KMS-11 (cell line): ENCODE data around the gene TBC1D14.

Source experiments
- H2AFZ ChIP-seq: fragments of 200-600 bp; sonication (generic); 2 replicates; pipeline ENCODE4 v1.6.1; 2016; ENCODE audit warnings: antibody characterized with exemption, mixed run types, low read depth
- H3K27ac ChIP-seq: fragments of 200-600 bp; sonication (generic); 2 replicates; pipeline ENCODE4 v1.6.1; 2016; ENCODE audit warnings: mild to moderate bottlenecking, mixed run types
- H3K27me3 ChIP-seq: fragments of 200-600 bp; sonication (generic); 2 replicates; pipeline ENCODE4 v1.6.1; 2017; ENCODE audit warnings: mild to moderate bottlenecking, low read depth, mixed run types, moderate library complexity; ENCODE audit not compliant: insufficient read depth
- H3K36me3 ChIP-seq: fragments of 200-600 bp; sonication (generic); 2 replicates; pipeline ENCODE4 v1.6.1; 2017; ENCODE audit warnings: mild to moderate bottlenecking, mixed run types; ENCODE audit not compliant: insufficient read depth
- H3K4me1 ChIP-seq: fragments of 200-600 bp; sonication (generic); 2 replicates; pipeline ENCODE4 v1.6.1; 2016; ENCODE audit warnings: mild to moderate bottlenecking, low read depth, mixed run types; ENCODE audit not compliant: poor library complexity, severe bottlenecking
- H3K4me2 ChIP-seq: fragments of 200-600 bp; sonication (generic); 2 replicates; pipeline ENCODE4 v1.7.0; 2016; ENCODE audit warnings: mild to moderate bottlenecking, mixed run types
- H3K4me3 ChIP-seq: fragments of 200-600 bp; sonication (generic); IDR thresholded peaks from 2 replicates; pipeline ENCODE4 v1.6.1; 2017; ENCODE audit warnings: low read depth, low read length, mixed read lengths; ENCODE audit not compliant: insufficient read depth
- H3K79me2 ChIP-seq: fragments of 200-600 bp; sonication (generic); 2 replicates; pipeline ENCODE4 v1.6.1; 2016; ENCODE audit warnings: low read depth, mixed run types; ENCODE audit not compliant: insufficient read depth
- H3K9ac ChIP-seq: fragments of 200-600 bp; sonication (generic); 2 replicates; pipeline ENCODE4 v1.6.1; 2016; ENCODE audit warnings: mild to moderate bottlenecking, mixed run types
- H4K20me1 ChIP-seq: fragments of 200-600 bp; sonication (generic); 2 replicates; pipeline ENCODE4 v1.6.1; 2016; ENCODE audit warnings: mild to moderate bottlenecking, mixed run types; ENCODE audit not compliant: insufficient read depth
- TF ChIP-seq, protein P1 (sequence below): fragments of 200-600 bp; sonication (generic); conservative IDR thresholded peaks from 2 replicates; pipeline ENCODE4 v1.6.1; 2017; ENCODE audit warnings: low read depth, mild to moderate bottlenecking, antibody characterized with exemption, low read length, moderate library complexity, mixed read lengths

TBC1D14 gene

DNA sequence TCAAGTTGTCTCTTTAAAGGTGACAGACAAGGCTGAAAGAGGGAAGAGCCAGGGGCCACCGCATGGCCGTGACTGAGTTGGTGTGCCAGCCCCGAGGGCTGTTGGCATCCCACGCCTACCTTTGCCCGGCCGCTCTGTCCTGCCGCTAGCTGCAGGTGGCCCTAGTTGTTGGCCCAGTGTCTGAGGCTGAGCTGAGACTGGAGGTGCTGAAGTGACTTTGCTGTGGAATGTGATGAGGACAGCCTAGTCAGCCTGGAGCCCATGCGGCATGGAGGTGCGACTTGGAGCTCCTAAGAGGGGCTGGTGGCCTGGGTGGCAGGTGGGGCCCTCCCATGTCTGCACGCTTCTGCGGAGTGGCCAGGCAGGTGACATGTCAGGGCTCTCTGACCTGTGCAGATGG, 140.1 kb downstream of the TBC1D14 start:
- H3K79me2 ChIP-seq, result peaks cover 22% of the 10 kb centered on the region; the same call in 1 of the 2 replicates
- H3K36me3 ChIP-seq, result no peaks in the 10 kb centered on the region
- no peak overlapping the region for H3K4me3 ChIP-seq
- no peak overlapping the region for H3K27ac ChIP-seq
- TF ChIP-seq, protein P1, sequence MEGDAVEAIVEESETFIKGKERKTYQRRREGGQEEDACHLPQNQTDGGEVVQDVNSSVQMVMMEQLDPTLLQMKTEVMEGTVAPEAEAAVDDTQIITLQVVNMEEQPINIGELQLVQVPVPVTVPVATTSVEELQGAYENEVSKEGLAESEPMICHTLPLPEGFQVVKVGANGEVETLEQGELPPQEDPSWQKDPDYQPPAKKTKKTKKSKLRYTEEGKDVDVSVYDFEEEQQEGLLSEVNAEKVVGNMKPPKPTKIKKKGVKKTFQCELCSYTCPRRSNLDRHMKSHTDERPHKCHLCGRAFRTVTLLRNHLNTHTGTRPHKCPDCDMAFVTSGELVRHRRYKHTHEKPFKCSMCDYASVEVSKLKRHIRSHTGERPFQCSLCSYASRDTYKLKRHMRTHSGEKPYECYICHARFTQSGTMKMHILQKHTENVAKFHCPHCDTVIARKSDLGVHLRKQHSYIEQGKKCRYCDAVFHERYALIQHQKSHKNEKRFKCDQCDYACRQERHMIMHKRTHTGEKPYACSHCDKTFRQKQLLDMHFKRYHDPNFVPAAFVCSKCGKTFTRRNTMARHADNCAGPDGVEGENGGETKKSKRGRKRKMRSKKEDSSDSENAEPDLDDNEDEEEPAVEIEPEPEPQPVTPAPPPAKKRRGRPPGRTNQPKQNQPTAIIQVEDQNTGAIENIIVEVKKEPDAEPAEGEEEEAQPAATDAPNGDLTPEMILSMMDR, result no peak
- no peak overlapping the region for H3K4me2 ChIP-seq
- no peaks in the 10 kb centered on the region for H3K27me3 ChIP-seq
- H4K20me1 ChIP-seq, result no peaks in the 10 kb centered on the region
- no peak overlapping the region for H3K9ac ChIP-seq
- H3K4me1 ChIP-seq, result peaks cover 28% of the 10 kb centered on the region
- H2AFZ ChIP-seq, result no peak overlapping the region

DNA sequence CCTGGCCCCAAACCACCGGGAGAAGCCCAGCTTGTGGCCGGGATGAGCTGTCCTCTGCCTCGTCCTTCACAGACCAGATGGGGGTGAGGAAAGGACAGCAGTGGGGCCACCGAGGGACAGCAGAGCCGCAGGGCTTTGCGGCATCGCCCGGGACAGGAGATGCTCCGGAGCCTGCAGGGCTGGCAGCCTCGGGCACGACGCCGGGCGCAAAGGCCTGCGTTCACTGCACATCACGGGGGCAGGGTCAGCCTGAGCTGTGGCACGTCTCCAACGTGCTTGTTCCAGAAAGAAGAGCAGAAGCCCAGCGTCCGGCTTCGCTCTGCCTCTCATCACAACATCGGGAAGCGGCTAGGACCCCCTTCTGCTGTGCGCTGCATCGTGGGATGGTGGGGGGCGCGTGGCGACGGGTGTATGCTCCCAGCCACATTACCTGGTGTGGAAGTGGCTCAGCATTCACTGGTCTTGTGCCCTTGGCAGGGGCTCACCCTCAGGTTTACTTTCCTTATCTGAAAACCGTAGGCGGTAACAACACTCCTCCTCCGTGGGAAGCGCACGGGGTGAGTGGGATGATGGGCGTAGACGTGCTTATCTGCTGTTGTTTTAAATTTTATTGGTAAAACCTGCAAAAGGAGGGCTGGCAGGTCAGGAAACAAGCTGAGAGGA, 141.0 kb downstream of the TBC1D14 start:
- Histone ChIP-seq H3K27ac (no peak overlapping the region), H2AFZ (no peak overlapping the region), H3K4me3 (no peak overlapping the region), H3K9ac (no peak overlapping the region), H4K20me1 (no peaks in the 10 kb centered on the region), H3K36me3 (no peaks in the 10 kb centered on the region; the same call in 1 of the 2 replicates), H3K79me2 (peaks cover 13% of the 10 kb centered on the region; the same call in 1 of the 2 replicates), H3K27me3 (no peaks in the 10 kb centered on the region), H3K4me1 (peaks cover 19% of the 10 kb centered on the region), H3K4me2 (no peak overlapping the region)
- TF ChIP-seq, protein P1, result no peak

DNA sequence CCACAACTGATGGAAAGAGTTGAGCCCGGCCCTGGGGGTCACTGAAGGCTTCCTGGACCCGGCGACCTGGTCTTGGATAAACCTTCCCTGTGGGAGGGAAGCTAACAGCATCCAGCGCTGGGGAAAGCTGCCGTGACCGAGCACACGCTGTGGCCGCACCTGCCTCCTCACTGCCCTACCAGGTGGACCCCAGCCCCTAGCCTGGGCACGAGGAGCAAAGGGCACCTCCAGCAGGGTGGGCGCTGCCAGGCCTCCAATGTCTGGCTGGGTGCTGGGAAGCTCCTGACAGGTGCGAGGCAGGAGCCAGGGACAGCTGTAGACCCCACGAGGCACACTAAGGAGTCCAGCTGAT, 141.5 kb downstream of the TBC1D14 start:
- Histone ChIP-seq H3K4me2 (no peak overlapping the region), H3K36me3 (no peaks in the 10 kb centered on the region; the same call in 1 of the 2 replicates), H3K9ac (no peak overlapping the region), H3K27me3 (no peaks in the 10 kb centered on the region), H3K4me1 (peaks cover 14% of the 10 kb centered on the region), H3K4me3 (no peak overlapping the region), H3K27ac (no peak overlapping the region), H2AFZ (no peak overlapping the region), H3K79me2 (peaks cover 8% of the 10 kb centered on the region; the same call in 1 of the 2 replicates), H4K20me1 (no peaks in the 10 kb centered on the region)
- TF ChIP-seq, protein P1, result no peak

DNA sequence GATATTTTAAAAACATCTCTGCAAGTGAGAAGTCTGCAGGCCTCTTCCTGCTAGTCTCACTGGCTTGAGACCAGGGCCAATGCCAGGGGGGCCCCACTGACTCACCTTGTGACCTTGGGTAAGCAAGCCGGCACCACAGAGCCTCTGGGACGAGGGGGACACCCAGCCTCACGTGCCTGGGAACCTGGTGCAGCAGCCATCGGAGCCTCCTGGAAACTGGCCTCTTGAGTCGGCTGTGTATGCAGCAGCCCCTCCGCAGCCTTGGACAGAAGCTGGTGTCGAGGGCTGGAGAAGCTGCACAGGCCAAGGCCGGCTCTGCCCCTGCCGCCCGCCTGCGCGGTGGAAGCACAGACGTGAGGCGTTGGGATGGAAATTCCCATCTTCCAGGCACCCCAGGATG, 142.3 kb downstream of the TBC1D14 start:
- H3K9ac ChIP-seq, result no peak overlapping the region
- no peaks in the 10 kb centered on the region for H4K20me1 ChIP-seq
- no peak overlapping the region for H3K4me2 ChIP-seq
- no peaks in the 10 kb centered on the region for H3K27me3 ChIP-seq
- H3K36me3 ChIP-seq, result no peaks in the 10 kb centered on the region; the same call in 1 of the 2 replicates
- TF ChIP-seq, protein P1, result no peak
- peaks cover 6% of the 10 kb centered on the region for H3K4me1 ChIP-seq
- no peak overlapping the region for H2AFZ ChIP-seq
- H3K4me3 ChIP-seq, result no peak overlapping the region
- no peak overlapping the region for H3K27ac ChIP-seq
- peaks cover 5% of the 10 kb centered on the region; the same call in 1 of the 2 replicates for H3K79me2 ChIP-seq
